ENCODE measurements around the gene SMOC2. TPM values are rescaled to one million over a fixed set of nuclear protein-coding genes. Genes with fewer than 3 reads are reported as not detected.
A peak's percentile ranks its signal among the peaks of the same experiment; 100 is the strongest.

The SMOC2 gene
- total and polyA plus RNA-seq, 4 donors, result 1.3 to 6.4 (median 4.6) TPM

GRCh38 chr6:168498161-168498843 is 57.3 kb downstream of the SMOC2 start:
- no peak for TF ChIP-seq CTCF (IDR thresholded peaks at IDR 0.05; ENCODE audit: control extremely low read depth, extremely low read depth)
- DNase-seq, result peak; percentile 84 to 98 (median 95)
- Histone ChIP-seq H3K4me3 (no peak overlapping the region), H3K9me3 (ENCODE audit: control insufficient read depth in 4 of 4, insufficient read depth in 3 of 4, low read length in 3 of 4) (peaks cover 0 to 1% (median 0%) of the 10 kb centered on the region in 4 donors), H3K36me3 (ENCODE audit: control insufficient read depth in 4 of 4, insufficient read depth in 4 of 4, low read length in 4 of 4) (no peaks in the 10 kb centered on the region), H3K9ac (ENCODE audit: insufficient read depth in 1 of 2, low read length in 2 of 2) (no peak overlapping the region), H3K27ac (ENCODE audit: low read depth in 1 of 2, low read length in 1 of 2) (no peak overlapping the region), H3K27me3 (ENCODE audit: control insufficient read depth in 3 of 3, insufficient read depth in 3 of 3, low read length in 2 of 3) (peaks cover 4 to 35% (median 31%) of the 10 kb centered on the region in 3 donors), H3K4me1 (ENCODE audit: control insufficient read depth in 5 of 5, insufficient read depth in 5 of 5, low read length in 5 of 5) (peaks cover 0 to 36% (median 10%) of the 10 kb centered on the region in 5 donors)
- no peak for ATAC-seq (ENCODE audit: insufficient read depth, low FRiP score)
- 68 to 82% methylated on average over 14 of the region's 14 CpGs for WGBS, 2 donors

GRCh38 chr6:168499045-168499650 is 58.2 kb downstream of the SMOC2 start:
- Histone ChIP-seq H3K27ac (ENCODE audit: low read depth in 1 of 2, low read length in 1 of 2) (no peak overlapping the region), H3K4me3 (no peak overlapping the region), H3K27me3 (ENCODE audit: control insufficient read depth in 3 of 3, insufficient read depth in 3 of 3, low read length in 2 of 3) (peaks cover 4 to 35% (median 34%) of the 10 kb centered on the region in 3 donors), H3K36me3 (ENCODE audit: control insufficient read depth in 4 of 4, insufficient read depth in 4 of 4, low read length in 4 of 4) (no peaks in the 10 kb centered on the region), H3K9ac (ENCODE audit: insufficient read depth in 1 of 2, low read length in 2 of 2) (no peak overlapping the region), H3K9me3 (ENCODE audit: control insufficient read depth in 4 of 4, insufficient read depth in 3 of 4, low read length in 3 of 4) (peaks cover 0 to 2% (median 0%) of the 10 kb centered on the region in 4 donors), H3K4me1 (ENCODE audit: control insufficient read depth in 5 of 5, insufficient read depth in 5 of 5, low read length in 5 of 5) (peaks cover 0 to 36% (median 10%) of the 10 kb centered on the region in 5 donors)
- 79 to 90% methylated on average over 12 to 13 of the region's 13 CpGs for WGBS, 2 donors
- DNase-seq (no peak), ATAC-seq (ENCODE audit: insufficient read depth, low FRiP score) (no peak)
- TF ChIP-seq CTCF (IDR thresholded peaks at IDR 0.05; ENCODE audit: control extremely low read depth, extremely low read depth), result no peak

GRCh38 chr6:168500519-168500918 is 59.5 kb downstream of the SMOC2 start:
- Histone ChIP-seq H3K27ac (ENCODE audit: low read depth in 1 of 2, low read length in 1 of 2) (no peak overlapping the region), H3K9ac (ENCODE audit: insufficient read depth in 1 of 2, low read length in 2 of 2) (no peak overlapping the region), H3K36me3 (ENCODE audit: control insufficient read depth in 4 of 4, insufficient read depth in 4 of 4, low read length in 4 of 4) (no peaks in the 10 kb centered on the region), H3K27me3 (ENCODE audit: control insufficient read depth in 3 of 3, insufficient read depth in 3 of 3, low read length in 2 of 3) (peaks cover 2 to 34% (median 30%) of the 10 kb centered on the region in 3 donors), H3K9me3 (ENCODE audit: control insufficient read depth in 4 of 4, insufficient read depth in 3 of 4, low read length in 3 of 4) (peaks cover 0 to 2% (median 0%) of the 10 kb centered on the region in 4 donors), H3K4me3 (no peak overlapping the region), H3K4me1 (ENCODE audit: control insufficient read depth in 5 of 5, insufficient read depth in 5 of 5, low read length in 5 of 5) (peaks cover 0 to 36% (median 10%) of the 10 kb centered on the region in 5 donors)
- 87 to 90% methylated on average over 14 of the region's 14 CpGs for WGBS, 2 donors
- no peak for TF ChIP-seq CTCF (IDR thresholded peaks at IDR 0.05; ENCODE audit: control extremely low read depth, extremely low read depth)
- DNase-seq (no peak), ATAC-seq (ENCODE audit: insufficient read depth, low FRiP score) (no peak)

Measured in lung (tissue), 12 donors.